RWPE2 (cell line): ENCODE measurements around the gene LTBP2.

Experiments
- ATAC-seq: fragments of 200-7000 bp; cut with Tn5 transposase; 3 replicates; pipeline ENCODE4 v1.9.1; 2021; ENCODE audit warnings: low read depth
- DNase-seq: peaks from one replicate; pipeline ENCODE4 v3.0.0-alpha.2; 2020; ENCODE audit warnings: low spot score
- H3K27ac ChIP-seq: fragments of 450-650 bp; 2 replicates; pipeline ENCODE4 v1.5.1; 2017; ENCODE audit warnings: mild to moderate bottlenecking; ENCODE audit not compliant: poor library complexity, severe bottlenecking
- H3K27me3 ChIP-seq: fragments of 250-450 bp; sonication (Bioruptor Pico); 2 replicates; pipeline ENCODE4 v1.5.1; 2021; ENCODE audit warnings: mild to moderate bottlenecking, moderate library complexity; ENCODE audit not compliant: insufficient read depth, poor library complexity, severe bottlenecking
- H3K36me3 ChIP-seq: fragments of 250-450 bp; sonication (Bioruptor Pico); 2 replicates; pipeline ENCODE4 v1.5.1; 2020; ENCODE audit warnings: low read depth, mild to moderate bottlenecking, moderate library complexity
- H3K4me1 ChIP-seq: fragments of 250-450 bp; sonication (Bioruptor Pico); 2 replicates; pipeline ENCODE4 v1.5.1; 2021; ENCODE audit warnings: mild to moderate bottlenecking, moderate library complexity; ENCODE audit not compliant: insufficient read depth, poor library complexity, severe bottlenecking
- H3K4me3 ChIP-seq: fragments of 250-450 bp; sonication (Bioruptor Pico); 2 replicates; pipeline ENCODE4 v1.5.1; 2021; ENCODE audit warnings: mild to moderate bottlenecking, moderate library complexity; ENCODE audit not compliant: severe bottlenecking
- H3K9me3 ChIP-seq: fragments of 250-450 bp; sonication (Bioruptor Pico); 2 replicates; pipeline ENCODE4 v1.5.1; 2021; ENCODE audit warnings: mild to moderate bottlenecking, moderate library complexity; ENCODE audit not compliant: severe bottlenecking
- TF ChIP-seq, protein P1 (sequence below): fragments of 450-650 bp; IDR thresholded peaks from one replicate; pipeline ENCODE4 v1.5.1; 2017; ENCODE audit warnings: mild to moderate bottlenecking, moderate library complexity; ENCODE audit not compliant: poor library complexity, severe bottlenecking

Gene LTBP2

GRCh38 chr14:74500417-74501134, 111.5 kb downstream of the LTBP2 start:
- Histone ChIP-seq H3K36me3 (peaks cover 69% of the 10 kb centered on the region), H3K9me3 (no peaks in the 10 kb centered on the region), H3K4me1 (peaks cover under 1% of the 10 kb centered on the region), H3K27ac (no peak overlapping the region), H3K4me3 (no peak overlapping the region), H3K27me3 (no peaks in the 10 kb centered on the region)
- TF ChIP-seq, protein P1, sequence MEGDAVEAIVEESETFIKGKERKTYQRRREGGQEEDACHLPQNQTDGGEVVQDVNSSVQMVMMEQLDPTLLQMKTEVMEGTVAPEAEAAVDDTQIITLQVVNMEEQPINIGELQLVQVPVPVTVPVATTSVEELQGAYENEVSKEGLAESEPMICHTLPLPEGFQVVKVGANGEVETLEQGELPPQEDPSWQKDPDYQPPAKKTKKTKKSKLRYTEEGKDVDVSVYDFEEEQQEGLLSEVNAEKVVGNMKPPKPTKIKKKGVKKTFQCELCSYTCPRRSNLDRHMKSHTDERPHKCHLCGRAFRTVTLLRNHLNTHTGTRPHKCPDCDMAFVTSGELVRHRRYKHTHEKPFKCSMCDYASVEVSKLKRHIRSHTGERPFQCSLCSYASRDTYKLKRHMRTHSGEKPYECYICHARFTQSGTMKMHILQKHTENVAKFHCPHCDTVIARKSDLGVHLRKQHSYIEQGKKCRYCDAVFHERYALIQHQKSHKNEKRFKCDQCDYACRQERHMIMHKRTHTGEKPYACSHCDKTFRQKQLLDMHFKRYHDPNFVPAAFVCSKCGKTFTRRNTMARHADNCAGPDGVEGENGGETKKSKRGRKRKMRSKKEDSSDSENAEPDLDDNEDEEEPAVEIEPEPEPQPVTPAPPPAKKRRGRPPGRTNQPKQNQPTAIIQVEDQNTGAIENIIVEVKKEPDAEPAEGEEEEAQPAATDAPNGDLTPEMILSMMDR, result no peak
- ATAC-seq (peak; percentile 3; the same call in 1 of the 3 replicates), DNase-seq (peak; percentile 56)

GRCh38 chr14:74495356-74495755, 116.7 kb downstream of the LTBP2 start:
- Histone ChIP-seq H3K27ac (peak overlapping the region; percentile 52), H3K4me3 (no peak overlapping the region), H3K9me3 (no peaks in the 10 kb centered on the region), H3K36me3 (peaks cover 43% of the 10 kb centered on the region), H3K4me1 (peaks cover 26% of the 10 kb centered on the region), H3K27me3 (no peaks in the 10 kb centered on the region)
- ATAC-seq, result no peak
- TF ChIP-seq, protein P1, result no peak
- no peak for DNase-seq

DNA sequence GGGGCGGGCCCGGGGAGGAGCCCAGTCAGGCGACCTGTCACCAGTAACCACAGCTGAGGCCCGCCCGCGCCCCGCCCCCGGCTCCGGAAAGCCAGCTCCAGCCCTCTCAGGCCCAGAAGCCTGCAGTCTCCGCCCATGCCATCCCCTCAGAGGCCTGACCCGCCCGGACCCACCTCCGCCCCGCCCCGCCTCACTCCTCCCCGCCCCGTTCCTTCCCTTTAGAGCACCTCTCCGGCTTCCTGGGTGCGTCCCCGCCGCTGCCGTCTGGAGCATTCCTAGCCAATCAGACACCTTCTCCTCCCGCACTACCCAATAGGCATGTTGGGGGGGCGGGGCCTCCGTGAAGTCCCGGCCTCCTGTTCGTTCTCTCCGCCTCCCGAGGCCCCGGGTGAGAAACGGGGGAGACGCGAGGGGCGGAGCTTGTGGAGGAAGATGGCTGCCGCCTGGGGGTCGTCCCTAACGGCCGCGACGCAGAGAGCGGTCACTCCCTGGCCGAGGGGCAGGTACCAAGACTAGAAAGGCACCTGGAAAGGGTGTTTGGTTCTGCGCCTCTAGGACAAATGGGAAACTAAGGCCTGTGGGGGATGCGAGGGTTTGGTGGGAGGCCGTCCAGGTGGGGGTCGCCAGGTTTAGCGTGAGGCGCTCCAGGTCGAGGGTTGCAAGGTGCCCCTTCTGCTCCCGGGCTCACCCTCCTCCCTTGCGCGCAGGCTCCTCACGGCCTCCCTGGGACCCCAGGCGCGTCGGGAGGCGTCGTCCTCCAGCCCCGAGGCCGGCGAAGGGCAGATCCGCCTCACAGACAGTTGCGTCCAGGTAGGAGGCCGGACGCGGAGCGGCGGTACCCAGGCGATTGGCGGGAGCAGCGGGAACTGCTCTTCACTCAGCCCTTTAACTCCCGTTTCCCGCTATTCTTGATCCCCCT, 118.4 kb downstream of the LTBP2 start, which contains the start of gene ISCA2:
TSS of gene ISCA2 (plus strand) at position 423 of the 919 bp plus-strand sequence. CDS start at position 433, 10 bp downstream.
- H3K27me3 ChIP-seq, result no peaks in the 10 kb centered on the region
- TF ChIP-seq, protein P1, result no peak
- peaks cover 44% of the 10 kb centered on the region for H3K4me1 ChIP-seq
- peak within 1 kb of the TSS; percentile 97 for H3K4me3 ChIP-seq
- DNase-seq (peak; percentile 100), ATAC-seq (peak; percentile 85)
- H3K36me3 ChIP-seq, result peaks cover 29% of the 10 kb centered on the region
- no peaks in the 10 kb centered on the region for H3K9me3 ChIP-seq
- H3K27ac ChIP-seq, result peak within 1 kb of the TSS; percentile 52

GRCh38 chr14:74492776-74493342, 119.2 kb downstream of the LTBP2 start, which contains the start of gene NPC2:
Gene NPC2, minus strand, starts transcription at chr14:74493305. Its CDS starts 31 bp downstream, at chr14:74493274.
- no peak for DNase-seq
- Histone ChIP-seq H3K36me3 (peaks cover 35% of the 10 kb centered on the region), H3K27me3 (no peaks in the 10 kb centered on the region), H3K4me1 (peaks cover 51% of the 10 kb centered on the region), H3K27ac (peak within 1 kb of the TSS; percentile 52), H3K9me3 (no peaks in the 10 kb centered on the region), H3K4me3 (peak within 1 kb of the TSS; percentile 97)
- TF ChIP-seq, protein P1, result no peak
- peak; percentile 0; the same call in 2 of the 3 replicates for ATAC-seq
